Prostate gland (tissue), 2 donors: ENCODE results near the gene ZCCHC24. TPM values are rescaled to one million over a fixed set of nuclear protein-coding genes. Genes with fewer than 3 reads are reported as not detected.

Experiments used
- DNase-seq: peaks from one replicate; pipeline ENCODE4 v3.0.0-alpha.2; 2019; ENCODE audit warnings: low spot score
- H3K27ac ChIP-seq, 2 donors: fragments of 200-600 bp; sonication (generic); 2 replicates each; pipeline ENCODE4 v1.5.1; 2017 to 2019
- H3K27me3 ChIP-seq: fragments of 200-600 bp; sonication (generic); replicated peaks from 2 replicates; pipeline ENCODE4 v1.5.1; 2019; ENCODE audit not compliant: insufficient read depth
- H3K36me3 ChIP-seq, 2 donors: fragments of 200-600 bp; sonication (generic); 1 replicate in 1 of 2; 2 replicates in 1 of 2; pipeline versions ENCODE4 v1.5.1 to v1.8.1; 2017 to 2019
- H3K4me1 ChIP-seq: fragments of 200-600 bp; sonication (generic); replicated peaks from 2 replicates; pipeline ENCODE4 v1.5.1; 2019
- H3K4me3 ChIP-seq, 2 donors: fragments of 200-600 bp; sonication (generic); 2 replicates each; pipeline ENCODE4 v1.5.1; 2017 to 2019
- H3K9me3 ChIP-seq: fragments of 200-600 bp; sonication (generic); 2 replicates; pipeline ENCODE4 v1.5.1; 2017
- POLR2A ChIP-seq: fragments of 450-650 bp; IDR thresholded peaks from one replicate; pipeline ENCODE4 v1.6.1; 2016; ENCODE audit warnings: antibody characterized with exemption, mild to moderate bottlenecking
- POLR2AphosphoS5 ChIP-seq: sonication (generic); formaldehyde crosslinking; IDR thresholded peaks from one replicate; pipeline ENCODE4 v1.6.1; 2017; ENCODE audit warnings: antibody characterized with exemption
- WGBS: methylation state at CpG from one replicate; pipeline ENCODE4 v1.1.5; 2018; 5-methylcytosine and 5-hydroxymethylcytosine counted together
- intact Hi-C: fragments of 100-400 bp; cut with DNase I; formaldehyde crosslinking; loops from one replicate; pipeline ENCODE4 v1.14.2; 2022
- total RNA-seq, 2 donors: library from RNA; depleted of rRNA; stranded (reverse); fragments of >200 nt; gene quantifications; one replicate each; pipeline ENCODE4 v1.1.0, GENCODE V29; 2016
- TF ChIP-seq, protein P1 (sequence below), 4 experiments: fragments of 200-600 bp in 2 of 4; fragments of 450-650 bp in 2 of 4; sonication (generic) in 2 of 4; IDR thresholded peaks; 1 replicate in 3 of 4; 2 replicates in 1 of 4; pipeline ENCODE4 v1.5.1; 2016 to 2019; ENCODE audit warnings: antibody characterized with exemption in 4 of 4, mild to moderate bottlenecking in 2 of 4, moderate library complexity in 2 of 4

ZCCHC24 gene
- total RNA-seq, 2 donors from 2014 or later: 20.8 to 51.2 TPM

GRCh38 chr10:79463578-79464496 is 18.4 kb upstream of the ZCCHC24 start:
- no peak for DNase-seq
- TF ChIP-seq POLR2A (no peak), POLR2AphosphoS5 (no peak)
- TF ChIP-seq, protein P1, sequence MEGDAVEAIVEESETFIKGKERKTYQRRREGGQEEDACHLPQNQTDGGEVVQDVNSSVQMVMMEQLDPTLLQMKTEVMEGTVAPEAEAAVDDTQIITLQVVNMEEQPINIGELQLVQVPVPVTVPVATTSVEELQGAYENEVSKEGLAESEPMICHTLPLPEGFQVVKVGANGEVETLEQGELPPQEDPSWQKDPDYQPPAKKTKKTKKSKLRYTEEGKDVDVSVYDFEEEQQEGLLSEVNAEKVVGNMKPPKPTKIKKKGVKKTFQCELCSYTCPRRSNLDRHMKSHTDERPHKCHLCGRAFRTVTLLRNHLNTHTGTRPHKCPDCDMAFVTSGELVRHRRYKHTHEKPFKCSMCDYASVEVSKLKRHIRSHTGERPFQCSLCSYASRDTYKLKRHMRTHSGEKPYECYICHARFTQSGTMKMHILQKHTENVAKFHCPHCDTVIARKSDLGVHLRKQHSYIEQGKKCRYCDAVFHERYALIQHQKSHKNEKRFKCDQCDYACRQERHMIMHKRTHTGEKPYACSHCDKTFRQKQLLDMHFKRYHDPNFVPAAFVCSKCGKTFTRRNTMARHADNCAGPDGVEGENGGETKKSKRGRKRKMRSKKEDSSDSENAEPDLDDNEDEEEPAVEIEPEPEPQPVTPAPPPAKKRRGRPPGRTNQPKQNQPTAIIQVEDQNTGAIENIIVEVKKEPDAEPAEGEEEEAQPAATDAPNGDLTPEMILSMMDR (IDR thresholded peaks at IDR 0.05): no peak
- no peaks in the 10 kb centered on the region for H3K4me1 ChIP-seq
- no peaks in the 10 kb centered on the region for H3K27me3 ChIP-seq
- intact Hi-C loops: no loop called here
- no peak overlapping the region for H3K27ac ChIP-seq
- WGBS: 96% methylated on average over 8 of the region's 10 CpGs
- H3K36me3 ChIP-seq: no peaks in the 10 kb centered on the region
- H3K9me3 ChIP-seq: no peaks in the 10 kb centered on the region
- H3K4me3 ChIP-seq: no peak overlapping the region

GRCh38 chr10:79460687-79461086 is 15.3 kb upstream of the ZCCHC24 start:
- H3K36me3 ChIP-seq: no peaks in the 10 kb centered on the region
- WGBS: 89% methylated on average over 4 of the region's 4 CpGs
- H3K27ac ChIP-seq: no peak overlapping the region
- H3K4me3 ChIP-seq: no peak overlapping the region
- intact Hi-C loops: no loop called here
- H3K4me1 ChIP-seq: no peaks in the 10 kb centered on the region
- H3K27me3 ChIP-seq: no peaks in the 10 kb centered on the region
- no peaks in the 10 kb centered on the region for H3K9me3 ChIP-seq
- no peak for DNase-seq
- no peak for TF ChIP-seq POLR2A
- TF ChIP-seq POLR2AphosphoS5: no peak
- TF ChIP-seq, protein P1 (IDR thresholded peaks at IDR 0.05): no peak

- DNase-seq: no peak
- no peaks in the 10 kb centered on the region for H3K27me3 ChIP-seq
- intact Hi-C loops: no loop called here
- TF ChIP-seq POLR2AphosphoS5 (no peak), POLR2A (no peak)
- TF ChIP-seq, protein P1 (IDR thresholded peaks at IDR 0.05): no peak
- H3K4me3 ChIP-seq: no peak overlapping the region
- WGBS: 45% methylated on average over 1 of the region's 1 CpG
- no peak overlapping the region for H3K27ac ChIP-seq
- H3K4me1 ChIP-seq: no peaks in the 10 kb centered on the region
- no peaks in the 10 kb centered on the region for H3K9me3 ChIP-seq
- no peaks in the 10 kb centered on the region for H3K36me3 ChIP-seq
Measured at GRCh38 chr10:79459243-79459642, 13.8 kb upstream of the ZCCHC24 start.

DNA sequence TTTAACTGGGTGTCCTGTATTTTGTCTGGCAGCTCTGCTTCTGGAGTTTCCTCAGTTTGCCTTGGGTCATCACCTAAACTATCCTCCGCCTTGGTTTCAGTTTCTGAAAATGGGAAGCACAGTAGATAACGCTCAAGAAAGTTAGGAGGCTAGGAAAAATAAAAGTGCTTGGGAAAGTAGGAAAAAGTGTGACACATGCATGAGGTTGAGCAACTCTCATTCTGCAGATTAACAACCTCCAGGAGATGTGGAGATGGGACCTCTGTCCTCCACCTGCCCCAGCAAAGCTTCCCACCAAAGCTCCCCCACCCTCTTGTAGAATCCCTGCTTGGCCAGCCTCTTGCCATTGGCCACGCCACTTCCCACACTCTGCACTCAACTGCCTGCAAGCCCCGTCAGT is 13.1 kb upstream of the ZCCHC24 start:
- Histone ChIP-seq H3K4me1 (no peaks in the 10 kb centered on the region), H3K27ac (no peak overlapping the region), H3K27me3 (no peaks in the 10 kb centered on the region), H3K36me3 (no peaks in the 10 kb centered on the region), H3K9me3 (no peaks in the 10 kb centered on the region), H3K4me3 (no peak overlapping the region)
- no peak for DNase-seq
- WGBS: 87% methylated on average over 4 of the region's 4 CpGs
- no peak for TF ChIP-seq POLR2AphosphoS5
- TF ChIP-seq, protein P1 (IDR thresholded peaks at IDR 0.05): no peak
- TF ChIP-seq POLR2A: no peak
- intact Hi-C loops: no loop called here
